NCI-H2081 treated with DMSO at 0.1 percent for 48 hours (cell line): ENCODE results near the gene CKM.
"Not testable (repeated sequence)": the region's sequence is repeated elsewhere in the genome, so short reads cannot be mapped to it uniquely, and the experiment has no call there.

Source experiments
- DNase-seq: peaks from one replicate; lab custom pipeline; 2025; lab: John Stamatoyannopoulos, UW

CKM gene

GRCh38 chr19:45320997-45321775, 1.5 kb downstream of the CKM start:
- DNase-seq, result no peak

- DNase-seq, result no peak
Observed at GRCh38 chr19:45315304-45315703, 7.4 kb downstream of the CKM start.

DNA sequence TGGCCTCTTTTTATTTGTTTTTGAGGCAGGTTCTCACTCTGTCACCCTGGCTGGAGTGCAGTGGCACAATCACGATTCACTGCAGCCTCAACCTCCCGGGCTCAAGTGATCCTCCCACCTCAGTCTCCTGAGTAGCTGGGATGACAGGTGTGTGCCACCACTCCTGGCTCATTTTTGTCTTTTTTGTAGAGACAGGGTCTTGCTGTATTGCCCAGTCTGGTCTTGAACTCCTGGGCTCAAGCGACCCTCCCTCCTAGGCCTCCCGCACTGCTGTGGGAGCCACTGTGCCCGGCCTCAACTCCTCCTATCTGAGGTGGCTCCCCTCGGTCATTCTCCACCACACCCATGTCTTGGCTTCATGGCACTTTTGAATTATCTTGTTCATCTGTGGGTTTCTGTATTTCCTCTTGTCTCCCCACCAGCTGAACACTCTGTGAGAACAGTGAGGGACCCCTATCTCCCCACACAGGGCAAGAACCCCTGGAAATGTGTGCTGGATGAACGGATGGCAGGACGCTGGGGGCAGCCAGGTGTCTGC, 7.9 kb downstream of the CKM start:
- DNase-seq, result no peak

DNA sequence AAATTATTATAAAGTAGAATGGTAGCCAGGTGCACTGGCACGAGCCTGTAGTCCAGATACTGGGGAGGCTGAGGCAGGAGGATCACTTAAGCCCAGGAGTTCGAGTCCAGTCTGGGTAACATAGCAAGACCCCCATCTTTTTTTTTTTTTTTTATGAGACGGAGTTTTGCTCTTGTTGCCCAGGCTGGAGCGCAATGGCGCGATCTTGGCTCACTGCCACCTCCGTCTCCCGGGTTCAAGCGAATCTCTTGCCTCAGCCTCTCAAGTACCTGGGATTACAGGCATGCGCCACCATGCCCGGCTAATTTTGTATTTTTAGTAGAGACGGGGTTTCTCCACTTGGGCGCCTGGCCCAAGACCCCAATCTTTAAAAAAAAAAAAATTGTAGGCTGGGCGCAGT, 10.4 kb downstream of the CKM start:
- not testable (repeated sequence) for DNase-seq

DNA sequence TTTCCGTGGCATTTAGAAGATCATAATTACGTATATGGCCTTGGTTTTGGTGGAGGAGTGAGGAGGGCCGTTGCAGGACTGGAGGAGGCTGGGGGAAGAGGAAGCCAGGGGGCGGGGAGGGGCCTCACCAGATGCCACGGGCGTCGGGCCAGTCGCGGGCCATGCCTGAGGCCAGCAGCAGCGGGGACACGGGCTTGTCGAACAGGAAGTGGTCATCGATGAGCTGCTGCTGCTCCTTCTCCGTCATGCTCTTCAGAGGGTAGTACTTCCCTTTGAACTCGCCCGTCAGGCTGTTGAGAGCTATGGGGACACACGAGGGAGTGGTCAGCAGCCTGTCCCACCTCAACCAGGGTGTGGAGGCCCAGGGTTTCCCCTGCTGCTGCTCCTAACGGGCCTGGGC, 11.1 kb downstream of the CKM start:
- no peak for DNase-seq

GRCh38 chr19:45309322-45309721, 13.4 kb downstream of the CKM start:
- not testable (repeated sequence) for DNase-seq

DNA sequence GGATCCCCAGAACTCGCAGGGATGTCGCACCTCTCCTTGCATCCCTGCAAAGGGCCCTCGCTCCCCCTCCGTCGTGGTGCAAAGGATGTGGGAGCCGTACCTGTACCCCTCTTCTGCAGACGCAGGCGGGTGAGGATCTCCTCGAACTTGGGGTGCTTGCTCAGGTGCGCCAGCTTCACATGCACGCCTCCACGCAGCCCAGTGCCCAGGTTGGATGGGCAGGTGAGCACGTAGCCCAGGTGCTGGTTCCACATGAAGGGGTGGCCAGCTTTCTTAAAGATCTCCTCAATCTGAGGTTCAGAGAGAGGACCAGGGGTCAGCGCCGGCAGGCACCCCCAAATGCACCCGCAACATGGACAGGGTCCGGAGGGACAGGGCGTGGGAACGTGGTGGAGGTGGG, 15.3 kb downstream of the CKM start:
- no peak for DNase-seq

DNA sequence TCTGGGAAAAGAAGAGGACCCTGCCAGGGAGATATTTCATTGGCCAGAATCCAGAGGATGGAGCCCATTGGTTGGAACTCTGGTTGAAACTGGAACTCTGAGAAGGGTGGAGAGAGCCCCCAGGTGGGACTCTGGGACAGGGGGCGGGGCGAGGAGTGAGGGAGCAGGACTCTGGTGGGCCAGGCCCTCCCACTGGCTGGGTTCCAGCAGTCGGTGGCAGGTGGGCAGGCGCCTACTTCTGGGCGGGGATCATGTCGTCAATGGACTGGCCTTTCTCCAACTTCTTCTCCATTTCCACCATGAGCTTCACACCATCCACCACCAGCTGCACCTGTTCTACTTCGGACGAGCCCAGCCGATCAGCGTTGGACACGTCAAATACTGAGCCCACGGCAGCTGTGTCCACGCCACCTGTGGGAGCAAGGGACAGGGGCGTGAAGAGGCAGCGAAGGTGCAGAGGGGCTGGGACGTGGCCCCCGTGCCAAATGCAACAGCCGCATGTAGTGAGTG, 16.1 kb downstream of the CKM start:
- DNase-seq, result no peak

- no peak for DNase-seq
Observed at GRCh38 chr19:45306040-45306439, 16.6 kb downstream of the CKM start.

GRCh38 chr19:45305421-45305820, 17.3 kb downstream of the CKM start:
- no peak for DNase-seq

- DNase-seq, result no peak
Observed at GRCh38 chr19:45305007-45305406, 17.7 kb downstream of the CKM start.

DNA sequence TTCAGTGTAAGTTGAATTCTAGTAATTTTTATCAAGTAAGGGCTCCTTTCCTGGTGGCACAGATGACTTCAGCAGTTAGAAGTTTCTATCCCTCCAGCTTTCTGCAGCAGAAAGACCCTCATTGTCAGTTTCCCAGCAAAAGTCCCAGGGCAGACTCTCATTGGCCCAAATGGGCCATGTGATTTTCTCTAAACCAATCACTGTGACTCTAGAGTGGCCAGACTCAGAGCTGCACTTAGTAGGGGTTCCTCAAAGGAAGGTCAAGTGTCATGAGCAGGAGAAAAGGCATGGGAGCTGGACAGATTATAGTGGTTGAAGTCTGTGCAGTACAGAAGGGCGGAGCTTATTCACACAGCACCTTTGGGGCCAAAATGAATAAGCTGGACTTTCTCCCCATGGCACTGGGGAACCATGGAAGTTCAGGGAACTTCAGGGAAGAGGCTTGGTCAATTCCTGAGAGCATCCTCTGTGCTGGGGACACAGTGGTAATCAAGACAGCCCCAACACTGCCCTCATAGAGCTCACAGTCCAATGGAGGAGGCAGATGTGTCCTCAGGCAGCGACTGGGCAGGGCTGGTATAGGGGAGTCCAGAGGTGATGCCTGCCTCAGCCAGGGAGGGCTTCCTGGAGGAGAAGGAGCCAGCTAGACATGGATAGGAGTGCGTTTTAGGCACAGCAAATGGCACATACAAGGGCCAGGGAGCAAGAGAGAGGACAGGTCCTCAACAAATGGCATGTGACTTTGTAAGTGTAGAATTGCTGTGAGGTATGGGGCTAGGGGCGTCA, 18.3 kb downstream of the CKM start:
- no peak for DNase-seq

DNA sequence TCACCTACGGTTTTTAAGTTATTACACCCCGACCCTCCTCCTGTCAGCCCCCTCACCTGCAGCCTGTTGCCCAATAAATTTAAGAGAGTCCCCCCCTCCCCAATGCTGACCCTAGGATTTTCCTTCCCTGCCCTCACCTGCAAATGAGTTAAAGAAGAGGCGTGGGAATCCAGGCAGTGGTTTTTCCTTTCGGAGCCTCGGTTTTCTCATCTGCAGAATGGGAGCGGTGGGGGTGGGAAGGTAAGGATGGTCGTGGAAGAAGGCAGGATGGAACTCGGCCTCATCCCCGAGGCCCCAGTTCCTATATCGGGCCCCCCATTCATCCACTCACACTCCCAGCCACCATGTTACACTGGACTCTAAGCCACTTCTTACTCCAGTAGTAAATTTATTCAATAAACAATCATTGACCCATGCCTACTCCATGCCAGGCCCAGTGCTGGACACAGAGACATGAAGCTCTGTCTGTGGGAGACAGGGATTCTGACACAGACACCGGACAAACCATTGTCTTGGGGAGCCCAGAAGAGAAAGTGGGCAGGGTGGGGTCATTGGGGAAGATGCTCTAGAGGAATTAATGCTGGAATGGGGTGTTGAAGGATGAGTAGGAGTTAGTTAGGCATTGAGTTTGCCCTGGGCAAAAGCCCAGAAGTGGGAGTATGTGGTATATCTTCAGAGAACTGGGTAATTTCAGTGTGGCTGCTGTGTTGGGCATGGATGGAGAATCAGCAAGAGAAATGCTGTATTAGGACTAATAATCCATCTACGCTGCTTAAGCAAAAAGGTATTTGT, 19.2 kb downstream of the CKM start:
- DNase-seq, result no peak

DNA sequence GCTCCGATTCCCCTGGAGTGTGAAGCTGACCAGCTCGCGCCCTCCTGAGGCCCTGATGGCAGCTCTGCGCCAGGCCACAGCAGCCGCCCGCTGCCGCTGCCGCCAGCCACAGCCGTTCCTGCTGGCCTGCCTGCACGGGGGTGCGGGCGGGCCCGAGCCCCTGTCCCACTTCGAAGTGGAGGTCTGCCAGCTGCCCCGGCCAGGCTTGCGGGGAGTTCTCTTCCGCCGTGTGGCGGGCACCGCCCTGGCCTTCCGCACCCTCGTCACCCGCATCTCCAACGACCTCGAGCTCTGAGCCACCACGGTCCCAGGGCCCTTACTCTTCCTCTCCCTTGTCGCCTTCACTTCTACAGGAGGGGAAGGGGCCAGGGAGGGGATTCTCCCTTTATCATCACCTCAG, 20.3 kb downstream of the CKM start:
- DNase-seq, result no peak

- no peak for DNase-seq
Observed at GRCh38 chr19:45299719-45300118, 23.0 kb downstream of the CKM start.

- DNase-seq, result no peak
Observed at GRCh38 chr19:45298264-45298663, 24.4 kb downstream of the CKM start.

GRCh38 chr19:45297674-45298073, 25.0 kb downstream of the CKM start:
- no peak for DNase-seq

DNA sequence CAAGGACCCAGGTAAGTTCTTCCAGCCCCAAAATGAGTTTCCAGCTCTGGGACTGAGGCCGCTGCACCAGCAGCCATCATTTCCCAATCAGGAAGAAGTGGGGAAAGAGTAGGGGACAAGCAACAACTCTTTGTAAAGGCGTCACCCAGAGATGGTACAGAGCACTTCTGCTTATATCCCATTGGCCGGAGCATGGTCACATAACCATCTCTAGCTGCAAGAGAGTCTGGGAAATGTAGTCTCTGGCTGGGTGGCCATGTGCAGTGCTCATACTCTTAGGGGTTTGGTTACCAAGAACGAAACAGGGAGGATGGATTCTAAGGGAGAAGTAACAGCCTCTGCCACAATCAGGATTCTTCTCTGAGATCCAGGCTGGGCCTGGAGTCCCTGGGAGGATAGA, 26.3 kb downstream of the CKM start:
- DNase-seq, result no peak

DNA sequence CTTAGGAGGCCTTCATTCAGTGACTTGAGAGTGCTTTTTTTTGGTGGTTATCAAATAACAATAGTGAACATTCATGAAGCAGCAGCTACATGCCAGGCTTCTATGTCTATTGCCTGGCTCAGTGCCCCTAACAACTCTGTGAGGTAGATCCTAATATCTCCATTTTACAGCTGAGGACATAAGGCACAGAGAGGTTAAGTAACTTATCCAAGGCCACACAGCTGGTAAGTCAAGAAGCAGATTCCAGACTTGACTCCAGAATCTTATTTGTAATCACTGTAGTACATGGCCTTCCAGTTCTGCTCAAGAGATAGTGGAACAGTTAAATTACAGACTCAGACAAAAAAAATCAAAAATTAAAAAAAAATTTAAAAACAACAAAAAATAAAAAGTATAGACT, 26.8 kb downstream of the CKM start:
- no peak for DNase-seq

- no peak for DNase-seq
Observed at GRCh38 chr19:45294291-45295029, 28.2 kb downstream of the CKM start.

GRCh38 chr19:45293682-45294081, 29.0 kb downstream of the CKM start:
- DNase-seq, result no peak

- no peak for DNase-seq
Observed at GRCh38 chr19:45291834-45292233, 30.8 kb downstream of the CKM start.
